Epithelial cell of esophagus (primary cell): ENCODE data around the gene CNGA4.
A peak's percentile ranks its signal among the peaks of the same experiment; 100 is the strongest.

ENCODE experiments used
- DNase-seq: peaks from one replicate; pipeline ENCODE4 v3.0.0; 2010; ENCODE audit warnings: low read depth
- H3K4me3 ChIP-seq: 2 replicates; pipeline ENCODE4 v1.5.1; 2011; ENCODE audit warnings: mild to moderate bottlenecking, low read length, control low read depth
- CTCF ChIP-seq: IDR thresholded peaks from 2 replicates; pipeline ENCODE4 v1.5.1; 2011; ENCODE audit warnings: low read depth, mild to moderate bottlenecking, low read length, control low read depth, inconsistent platforms; ENCODE audit not compliant: insufficient read depth; ENCODE audit errors: missing control alignments

The CNGA4 gene

GRCh38 chr11:6258141-6258540 is 19.3 kb downstream of the CNGA4 start:
- no peak for TF ChIP-seq CTCF
- no peak for DNase-seq
- H3K4me3 ChIP-seq, result no peak overlapping the region

GRCh38 chr11:6258571-6259081 is 19.7 kb downstream of the CNGA4 start:
- no peak for TF ChIP-seq CTCF
- no peak overlapping the region for H3K4me3 ChIP-seq
- no peak for DNase-seq

DNA sequence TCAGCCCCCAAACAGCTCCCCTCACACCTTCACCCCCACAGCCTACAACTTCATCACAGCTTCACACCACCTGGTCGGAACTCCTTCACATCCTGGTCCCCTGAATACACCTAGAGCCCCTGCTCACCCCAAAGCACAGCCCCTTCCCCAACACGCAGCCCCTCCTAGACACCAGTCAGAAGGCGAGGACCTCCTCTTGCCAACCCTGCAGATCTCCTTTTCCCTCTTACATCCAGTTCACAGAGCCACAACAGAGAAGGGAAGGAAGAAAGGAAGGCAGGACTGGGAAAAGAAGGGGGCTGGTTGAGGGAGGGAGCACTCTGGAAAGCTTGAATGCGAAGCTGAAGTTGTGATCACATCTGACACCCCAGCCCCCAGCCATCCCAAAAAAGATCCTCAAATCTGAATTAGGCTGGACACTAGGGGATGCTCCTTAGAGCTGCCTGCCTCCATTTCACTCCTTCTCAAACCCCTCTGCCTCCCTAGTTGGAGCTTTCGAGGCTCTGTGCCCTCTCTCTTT is 21.4 kb downstream of the CNGA4 start:
- no peak for DNase-seq
- H3K4me3 ChIP-seq, result no peak overlapping the region
- no peak for TF ChIP-seq CTCF

DNA sequence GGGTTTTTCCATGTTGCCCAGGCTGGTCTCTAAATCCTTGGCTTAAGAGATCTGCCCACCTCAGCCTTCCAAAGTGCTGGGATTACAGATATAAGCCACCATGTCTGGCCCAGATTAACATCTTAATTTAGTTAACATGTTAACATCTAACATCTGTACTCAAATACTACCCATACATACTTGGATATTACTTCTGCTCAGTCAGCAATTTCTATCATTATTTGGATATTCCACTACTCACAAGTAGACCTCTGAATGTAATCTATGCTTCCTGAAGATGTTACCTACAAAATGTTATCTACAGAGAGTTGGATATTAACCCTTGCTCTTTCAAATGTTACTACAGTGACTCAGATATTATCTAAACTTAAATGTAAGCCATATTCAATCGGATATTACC is 24.8 kb downstream of the CNGA4 start:
- TF ChIP-seq CTCF, result no peak
- no peak overlapping the region for H3K4me3 ChIP-seq
- DNase-seq, result no peak

DNA sequence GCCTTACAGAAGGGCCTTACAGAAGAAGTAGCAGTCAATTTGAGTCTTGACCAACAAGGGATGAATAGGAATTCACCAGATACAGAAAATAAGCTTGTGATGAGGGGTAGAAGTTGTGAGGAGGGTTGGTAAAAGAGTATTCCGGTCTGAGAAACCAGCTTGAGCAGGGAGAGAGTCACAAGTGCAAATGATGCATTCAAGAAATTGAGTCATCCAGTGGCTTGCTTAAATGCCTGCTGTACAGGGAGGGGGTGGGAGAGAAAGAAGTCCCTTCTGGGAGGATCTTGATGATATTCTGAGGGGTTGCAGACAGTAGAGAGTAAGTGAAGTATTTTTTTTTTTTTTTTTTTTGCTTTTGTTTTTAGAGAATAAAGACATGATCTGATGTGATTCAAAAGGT is 29.9 kb downstream of the CNGA4 start:
- H3K4me3 ChIP-seq, result no peak overlapping the region
- TF ChIP-seq CTCF, result no peak
- peak; percentile 58 for DNase-seq

GRCh38 chr11:6269994-6270393 is 31.1 kb downstream of the CNGA4 start:
- no peak for DNase-seq
- no peak for TF ChIP-seq CTCF
- H3K4me3 ChIP-seq, result no peak overlapping the region

- no peak for TF ChIP-seq CTCF
- H3K4me3 ChIP-seq, result no peak overlapping the region
- DNase-seq, result no peak
These were observed 31.8 kb downstream of the CNGA4 start for GRCh38 chr11:6270584-6271246.
